Karpas-422 (cell line): ENCODE results near the gene MYO7B. TPM values are rescaled to one million over a fixed set of nuclear protein-coding genes. Genes with fewer than 3 reads are reported as not detected.
"Not testable (repeated sequence)": the region's sequence is repeated elsewhere in the genome, so short reads cannot be mapped to it uniquely, and the experiment has no call there.

Experiments
- DNase-seq: peaks from one replicate; pipeline ENCODE4 v3.0.0-alpha.2; 2015
- H2AFZ ChIP-seq: fragments of 200-600 bp; sonication (generic); 2 replicates; pipeline ENCODE4 v1.6.1; 2014; ENCODE audit warnings: antibody characterized with exemption, low read length, mixed read lengths
- H3K27ac ChIP-seq: fragments of 200-600 bp; sonication (generic); 2 replicates; pipeline ENCODE4 v1.5.1; 2014; ENCODE audit warnings: mild to moderate bottlenecking, low read length, moderate library complexity
- H3K27me3 ChIP-seq: fragments of 200-600 bp; sonication (generic); 2 replicates; pipeline ENCODE4 v1.6.1; 2014; ENCODE audit warnings: low read length, mixed read lengths
- H3K36me3 ChIP-seq: fragments of 200-600 bp; sonication (generic); 2 replicates; pipeline ENCODE4 v1.6.1; 2014; ENCODE audit warnings: low read length, mixed read lengths; ENCODE audit not compliant: insufficient read depth
- H3K4me1 ChIP-seq: fragments of 200-600 bp; sonication (generic); 2 replicates; pipeline ENCODE4 v1.6.1; 2014; ENCODE audit warnings: mild to moderate bottlenecking, low read length, mixed read lengths
- H3K4me2 ChIP-seq: fragments of 200-600 bp; sonication (generic); 2 replicates; pipeline ENCODE4 v1.6.1; 2014; ENCODE audit warnings: low read length, low read depth, mild to moderate bottlenecking; ENCODE audit not compliant: poor library complexity, severe bottlenecking
- H3K4me3 ChIP-seq: fragments of 200-600 bp; sonication (generic); 2 replicates; pipeline ENCODE4 v1.5.1; 2014; ENCODE audit warnings: mild to moderate bottlenecking, antibody characterized with exemption, low read length, mixed read lengths
- H3K79me2 ChIP-seq: fragments of 200-600 bp; sonication (generic); 2 replicates; pipeline ENCODE4 v1.6.1; 2014; ENCODE audit warnings: mild to moderate bottlenecking, low read length, mixed read lengths
- H3K9ac ChIP-seq: fragments of 200-600 bp; sonication (generic); 2 replicates; pipeline ENCODE4 v1.6.0; 2014; ENCODE audit warnings: low read length
- H3K9me2 ChIP-seq: fragments of 200-600 bp; sonication (generic), shearing (Covaris generic); replicated peaks from 2 replicates; pipeline ENCODE4 v1.6.0; 2014; ENCODE audit warnings: mild to moderate bottlenecking, low read length, moderate library complexity; ENCODE audit not compliant: insufficient read depth
- H3K9me3 ChIP-seq: fragments of 300-700, 200-600 bp; sonication (generic); 2 replicates; pipeline ENCODE4 v1.6.1; 2014; ENCODE audit warnings: low read length, mixed read lengths
- H4K20me1 ChIP-seq: fragments of 200-600 bp; sonication (generic); 2 replicates; pipeline ENCODE4 v1.6.1; 2014; ENCODE audit warnings: mild to moderate bottlenecking, antibody characterized with exemption, low read length, low read depth; ENCODE audit not compliant: insufficient read depth
- total RNA-seq: library from RNA; depleted of rRNA; stranded (reverse); fragments of >200 nt; shearing (Covaris generic); gene quantifications from 2 replicates; pipeline ENCODE4 v1.2.3, GENCODE V29; 2014; ENCODE audit warnings: low replicate concordance

MYO7B gene
- total RNA-seq, 1 experiment from 2014 or later = 3.0 TPM

DNA sequence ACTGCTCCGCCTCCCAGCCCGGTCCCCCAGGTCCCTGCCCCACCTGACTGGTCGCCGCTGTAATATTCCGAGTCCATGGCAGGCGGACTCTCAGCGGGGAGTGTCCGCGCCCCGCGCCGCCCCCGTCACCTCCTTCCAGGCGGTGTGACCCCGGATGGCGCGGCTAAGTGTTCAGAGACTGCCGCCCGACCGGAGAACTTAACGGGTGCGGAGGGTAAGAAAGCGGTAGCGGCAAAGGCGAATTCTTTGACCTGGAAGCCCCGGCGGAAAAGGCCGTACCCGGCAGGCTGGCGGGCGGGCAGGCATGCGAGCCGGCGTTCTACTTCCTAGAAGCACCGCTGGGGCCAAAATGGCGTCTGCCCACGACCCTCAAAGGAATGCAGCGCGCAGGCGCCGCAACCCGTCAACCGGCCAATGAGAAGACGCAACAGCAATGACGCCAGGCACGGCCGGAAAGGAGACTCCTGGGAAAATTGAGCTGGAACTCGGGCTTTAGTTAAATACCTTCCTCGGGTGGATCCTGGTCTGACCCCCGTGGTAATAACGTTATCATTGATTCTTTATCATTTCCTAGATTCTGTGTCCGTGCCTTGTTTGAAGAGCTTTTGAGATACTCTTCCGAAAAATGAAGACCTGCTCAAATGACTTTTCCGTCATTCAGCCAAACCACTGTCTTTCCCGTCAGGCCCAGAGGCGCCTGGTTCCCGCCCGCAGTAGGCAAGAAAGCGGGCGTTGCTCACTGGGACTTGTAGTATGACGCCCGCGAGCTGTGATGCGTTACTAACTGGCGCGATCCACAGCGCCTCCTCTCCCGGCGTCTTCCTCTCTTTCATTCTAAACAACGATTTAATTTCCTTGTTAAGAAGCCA, 9.1 kb upstream of the MYO7B start, which contains the start of gene IWS1:
Gene IWS1, minus strand, starts transcription at position 358 of the 869 bp plus-strand sequence. Its CDS starts 281 bp downstream, at position 77.
- Histone ChIP-seq H3K9me2 (no peaks in the 10 kb centered on the region), H3K9ac (peak within 1 kb of the TSS; percentile 96), H3K36me3 (peaks cover 22% of the 10 kb centered on the region; the same call in 1 of the 2 replicates), H3K4me2 (peak within 1 kb of the TSS; percentile 93), H3K4me3 (peak within 1 kb of the TSS; percentile 95), H3K79me2 (peaks cover 48% of the 10 kb centered on the region), H4K20me1 (no peaks in the 10 kb centered on the region; the same call in 1 of the 2 replicates), H3K4me1 (peaks cover 23% of the 10 kb centered on the region), H3K27me3 (no peaks in the 10 kb centered on the region), H2AFZ (peak within 1 kb of the TSS; percentile 66), H3K9me3 (no peaks in the 10 kb centered on the region), H3K27ac (peak within 1 kb of the TSS; percentile 50)
- DNase-seq = peak; percentile 98

GRCh38 chr2:127527001-127527804, 8.3 kb upstream of the MYO7B start:
- H3K9ac ChIP-seq = peak overlapping the region; percentile 96
- no peaks in the 10 kb centered on the region for H3K27me3 ChIP-seq
- H3K79me2 ChIP-seq = peaks cover 40% of the 10 kb centered on the region
- no peaks in the 10 kb centered on the region for H3K9me3 ChIP-seq
- H2AFZ ChIP-seq = peak overlapping the region; percentile 66
- peak overlapping the region; percentile 50 for H3K27ac ChIP-seq
- H3K9me2 ChIP-seq = no peaks in the 10 kb centered on the region
- H3K36me3 ChIP-seq = peaks cover 18% of the 10 kb centered on the region; the same call in 1 of the 2 replicates
- peak; percentile 49 for DNase-seq
- H4K20me1 ChIP-seq = no peaks in the 10 kb centered on the region; the same call in 1 of the 2 replicates
- peak overlapping the region; percentile 95 for H3K4me3 ChIP-seq
- H3K4me1 ChIP-seq = peaks cover 23% of the 10 kb centered on the region
- peak overlapping the region; percentile 93 for H3K4me2 ChIP-seq

DNA sequence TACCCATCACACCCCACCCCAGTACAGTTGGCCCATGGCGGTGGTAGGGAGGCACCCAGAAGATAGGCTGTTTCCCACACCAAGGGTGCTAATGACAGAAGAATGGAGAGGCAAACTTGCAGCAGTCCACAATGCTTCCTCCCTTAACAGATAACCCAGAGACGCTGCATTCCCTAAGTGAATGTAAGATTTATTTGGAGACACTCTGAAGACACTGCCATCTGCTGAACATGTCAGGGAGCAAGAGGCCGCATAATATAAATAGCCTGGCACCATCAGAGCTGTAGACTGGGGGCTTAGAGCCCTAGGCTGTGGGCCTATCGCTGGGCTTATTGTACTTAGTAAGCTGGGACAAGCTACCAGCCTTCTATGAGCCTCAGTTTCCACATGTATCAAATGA, 7.0 kb upstream of the MYO7B start:
- no peak overlapping the region for H3K4me2 ChIP-seq
- no peaks in the 10 kb centered on the region for H3K9me3 ChIP-seq
- no peaks in the 10 kb centered on the region for H3K27me3 ChIP-seq
- H3K36me3 ChIP-seq = peaks cover 5% of the 10 kb centered on the region; the same call in 1 of the 2 replicates
- H3K4me1 ChIP-seq = peaks cover 23% of the 10 kb centered on the region
- H3K9me2 ChIP-seq = no peaks in the 10 kb centered on the region
- H3K4me3 ChIP-seq = no peak overlapping the region
- no peak for DNase-seq
- no peak overlapping the region for H3K27ac ChIP-seq
- no peak overlapping the region for H3K9ac ChIP-seq
- peaks cover 27% of the 10 kb centered on the region for H3K79me2 ChIP-seq
- no peaks in the 10 kb centered on the region; the same call in 1 of the 2 replicates for H4K20me1 ChIP-seq
- no peak overlapping the region for H2AFZ ChIP-seq

- Histone ChIP-seq H3K4me1 (peaks cover 18% of the 10 kb centered on the region), H3K79me2 (peaks cover 18% of the 10 kb centered on the region)
- H3K9me3 ChIP-seq, H4K20me1 ChIP-seq, H3K9me2 ChIP-seq, H2AFZ ChIP-seq, H3K9ac ChIP-seq, DNase-seq, H3K27me3 ChIP-seq, H3K27ac ChIP-seq, H3K4me2 ChIP-seq, H3K4me3 ChIP-seq, H3K36me3 ChIP-seq: not testable (repeated sequence)
Observed at GRCh38 chr2:127529416-127529815, 6.1 kb upstream of the MYO7B start.

GRCh38 chr2:127530245-127531140, 5.0 kb upstream of the MYO7B start:
- no peak overlapping the region for H3K9ac ChIP-seq
- H2AFZ ChIP-seq = no peak overlapping the region
- no peak overlapping the region for H3K27ac ChIP-seq
- peaks cover 7% of the 10 kb centered on the region for H3K79me2 ChIP-seq
- H4K20me1 ChIP-seq = no peaks in the 10 kb centered on the region; the same call in 1 of the 2 replicates
- no peak for DNase-seq
- no peaks in the 10 kb centered on the region for H3K27me3 ChIP-seq
- H3K36me3 ChIP-seq = no peaks in the 10 kb centered on the region
- H3K9me2 ChIP-seq = no peaks in the 10 kb centered on the region
- H3K9me3 ChIP-seq = no peaks in the 10 kb centered on the region
- H3K4me2 ChIP-seq = no peak overlapping the region
- no peak overlapping the region for H3K4me3 ChIP-seq
- H3K4me1 ChIP-seq = peaks cover 10% of the 10 kb centered on the region

DNA sequence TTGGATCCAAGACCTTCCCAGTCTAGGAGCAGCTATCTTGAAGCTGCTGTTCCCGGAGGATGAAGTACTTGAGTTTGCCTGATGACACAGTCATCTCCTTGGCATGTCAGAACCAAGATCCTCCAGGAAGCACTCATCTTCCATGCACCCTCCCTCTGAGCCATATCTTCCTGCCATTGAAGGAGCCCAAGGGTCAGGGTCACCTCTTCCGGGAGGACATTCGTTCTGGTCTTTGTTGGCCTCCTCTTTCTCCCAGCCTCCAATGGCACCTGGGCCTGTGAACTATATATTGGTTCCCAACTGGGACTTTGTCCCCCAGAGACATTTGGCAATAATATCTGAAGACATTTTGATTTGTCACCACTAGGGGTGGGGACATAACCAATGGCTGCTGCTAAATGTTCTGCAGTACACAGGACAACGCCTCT, 4.2 kb upstream of the MYO7B start:
- Histone ChIP-seq H2AFZ (no peak overlapping the region), H3K4me2 (no peak overlapping the region), H3K9ac (no peak overlapping the region), H3K4me1 (peaks cover 10% of the 10 kb centered on the region), H3K9me3 (no peaks in the 10 kb centered on the region), H3K9me2 (no peaks in the 10 kb centered on the region), H3K79me2 (no peaks in the 10 kb centered on the region), H3K36me3 (no peaks in the 10 kb centered on the region), H3K27me3 (no peaks in the 10 kb centered on the region), H3K4me3 (no peak overlapping the region), H4K20me1 (no peaks in the 10 kb centered on the region), H3K27ac (no peak overlapping the region)
- DNase-seq = peak; percentile 49

GRCh38 chr2:127532296-127532695, 3.2 kb upstream of the MYO7B start:
- Histone ChIP-seq H3K79me2 (no peaks in the 10 kb centered on the region), H3K27me3 (no peaks in the 10 kb centered on the region), H3K9ac (no peak overlapping the region)

More at GRCh38 chr2:127532296-127532695, 3.2 kb upstream of the MYO7B start:
- H3K9me2 ChIP-seq = no peaks in the 10 kb centered on the region
- H3K4me2 ChIP-seq = no peak overlapping the region
- no peak overlapping the region for H2AFZ ChIP-seq
- no peaks in the 10 kb centered on the region for H3K36me3 ChIP-seq
- peaks cover 5% of the 10 kb centered on the region for H3K4me1 ChIP-seq
- no peak for DNase-seq
- H3K9me3 ChIP-seq = no peaks in the 10 kb centered on the region
- no peak overlapping the region for H3K4me3 ChIP-seq
- H3K27ac ChIP-seq = no peak overlapping the region
- no peaks in the 10 kb centered on the region for H4K20me1 ChIP-seq
